Measurements from ENCODE around the gene ZSWIM5.

- TF ChIP-seq CTCF (IDR thresholded peaks at IDR 0.05) = no peak
- no peak for TF ChIP-seq NR1H2 (CRISPR knock-in tag; IDR thresholded peaks at IDR 0.05)
- TF ChIP-seq MLX (CRISPR knock-in tag; IDR thresholded peaks at IDR 0.05) = no peak
- TF ChIP-seq HMGXB4 (CRISPR knock-in tag; IDR thresholded peaks at IDR 0.05) = no peak
- no peak for TF ChIP-seq NR3C1 (CRISPR knock-in tag; conservative IDR thresholded peaks at IDR 0.05; ENCODE audit: low read depth)
- TF ChIP-seq SP1 (CRISPR knock-in tag; conservative IDR thresholded peaks at IDR 0.05) = no peak
- TF ChIP-seq ZNF138 (CRISPR knock-in tag; conservative IDR thresholded peaks at IDR 0.05) = no peak
- TF ChIP-seq NFE2L1 (CRISPR knock-in tag; IDR thresholded peaks at IDR 0.05) = no peak
- TF ChIP-seq ESRRA (CRISPR knock-in tag; IDR thresholded peaks at IDR 0.05; ENCODE audit: borderline replicate concordance) = no peak
Measured at GRCh38 chr1:44999232-44999631, 207.2 kb downstream of the ZSWIM5 start.

Measured in WTC11 (cell line).